H1 (cell line): ENCODE data around the gene ERO1A. TPM values are rescaled to one million over a fixed set of nuclear protein-coding genes. Genes with fewer than 3 reads are reported as not detected.

Experiments
- ATF3 ChIP-seq: IDR thresholded peaks from 2 replicates; pipeline ENCODE4 v1.6.1; 2011; ENCODE audit warnings: low read depth, mild to moderate bottlenecking, low read length; ENCODE audit not compliant: insufficient read depth
- CBX5 ChIP-seq: fragments of 300-800, 300-1000 bp; sonication (generic); IDR thresholded peaks from 2 replicates; pipeline ENCODE4 v1.7.1; 2016; ENCODE audit warnings: antibody characterized with exemption, low read length, low read depth
- CEBPB ChIP-seq: IDR thresholded peaks from 2 replicates; pipeline ENCODE4 v1.6.1; 2012; ENCODE audit warnings: low read depth, low read length
- CREB1 ChIP-seq: IDR thresholded peaks from 2 replicates; pipeline ENCODE4 v1.6.1; 2012; ENCODE audit warnings: inconsistent platforms
- CTCF ChIP-seq, 3 experiments: IDR thresholded peaks; 1 replicate in 2 of 3; 2 replicates in 1 of 3; pipeline versions ENCODE4 v1.5.1 to v1.6.1; 2011; ENCODE audit warnings: low read length in 3 of 3, mild to moderate bottlenecking in 3 of 3, inconsistent platforms in 2 of 3, low read depth in 1 of 3, moderate library complexity in 1 of 3; ENCODE audit not compliant: insufficient read depth in 1 of 3; ENCODE audit errors: control extremely low read depth in 1 of 3
- E2F6 ChIP-seq: IDR thresholded peaks from 2 replicates; pipeline ENCODE4 v1.6.1; 2012; ENCODE audit warnings: inconsistent platforms
- EGR1 ChIP-seq: IDR thresholded peaks from 2 replicates; pipeline ENCODE4 v1.6.1; 2011; ENCODE audit warnings: low read depth, low read length, borderline replicate concordance
- FOSL1 ChIP-seq: IDR thresholded peaks from 2 replicates; pipeline ENCODE4 v1.6.1; 2011; ENCODE audit warnings: mild to moderate bottlenecking, low read depth, low read length, moderate library complexity; ENCODE audit not compliant: insufficient read depth
- GABPA ChIP-seq: IDR thresholded peaks from 2 replicates; pipeline ENCODE4 v1.6.1; 2011; ENCODE audit warnings: mild to moderate bottlenecking, low read length, moderate library complexity, borderline replicate concordance; ENCODE audit not compliant: insufficient read depth
- GTF2F1 ChIP-seq: IDR thresholded peaks from 2 replicates; pipeline ENCODE4 v1.6.1; 2012; ENCODE audit warnings: low read depth, low read length, improper control_type of control experiment, borderline replicate concordance
- KDM4A ChIP-seq: IDR thresholded peaks from one replicate; pipeline ENCODE4 v1.7.1; 2012; ENCODE audit warnings: low read depth, mild to moderate bottlenecking, moderate library complexity, low read length, inconsistent platforms; ENCODE audit not compliant: severe bottlenecking
- POLR2A ChIP-seq, 2 experiments: IDR thresholded peaks; 1 replicate in 1 of 2; 2 replicates in 1 of 2; pipeline ENCODE4 v1.6.1; 2011; ENCODE audit warnings: low read depth in 2 of 2, low read length in 2 of 2, mild to moderate bottlenecking in 2 of 2; ENCODE audit errors: control extremely low read depth in 1 of 2
- POU5F1 ChIP-seq: IDR thresholded peaks from 2 replicates; pipeline ENCODE4 v1.6.1; 2011; ENCODE audit warnings: low read depth, mild to moderate bottlenecking, low read length, moderate library complexity
- RBBP5 ChIP-seq: IDR thresholded peaks from 2 replicates; pipeline ENCODE4 v1.7.1; 2012; ENCODE audit warnings: low read depth, mild to moderate bottlenecking, inconsistent platforms, low read length, moderate library complexity, borderline replicate concordance
- RFX5 ChIP-seq: IDR thresholded peaks from 2 replicates; pipeline ENCODE4 v1.6.1; 2011; ENCODE audit warnings: low read depth, low read length, improper control_type of control experiment, borderline replicate concordance
- SIRT6 ChIP-seq: IDR thresholded peaks from one replicate; pipeline ENCODE4 v1.7.1; 2012; ENCODE audit warnings: low read length, inconsistent platforms
- SRF ChIP-seq: IDR thresholded peaks from 2 replicates; pipeline ENCODE4 v1.6.1; 2011; ENCODE audit warnings: mild to moderate bottlenecking, low read depth, low read length, moderate library complexity
- TBP ChIP-seq: IDR thresholded peaks from 2 replicates; pipeline ENCODE4 v1.6.1; 2011; ENCODE audit warnings: low read depth, low read length, improper control_type of control experiment
- USF2 ChIP-seq: IDR thresholded peaks from 2 replicates; pipeline ENCODE4 v1.6.1; 2011; ENCODE audit warnings: low read length, improper control_type of control experiment
- YY1 ChIP-seq: IDR thresholded peaks from 2 replicates; pipeline ENCODE4 v1.6.1; 2011; ENCODE audit warnings: low read depth, mild to moderate bottlenecking, low read length
- polyA plus RNA-seq, 7 experiments: library from polyadenylated mRNA; depleted of rRNA in 3 of 7; stranded (reverse) in 5 of 7; unstranded in 2 of 7; fragments of >200 nt in 5 of 7; fragments of 200-250 nt in 2 of 7; gene quantifications; 1 replicate in 5 of 7; 2 replicates in 1 of 7; 4 replicates in 1 of 7; pipeline versions ENCODE4 v1.2.1 to v1.2.3, GENCODE V29; 2011 to 2013; ENCODE audit warnings: missing spikeins in 2 of 7, mixed read lengths in 2 of 7
- total RNA-seq: library from RNA; stranded (reverse); fragmentation: NEBNext Ultra II Directional; extraction: Animal tissue kit (Norgen Biotek cat#: 25700); gene quantifications from 2 replicates; pipeline ENCODE4 v1.2.1, GENCODE V29; 2021

Gene ERO1A
- total and polyA plus RNA-seq, 2 of the 8 experiments (the other 6 are each of a cell fraction or from before 2014, with no cell fraction given) = 15.7 to 42.0 TPM

GRCh38 chr14:52729925-52730708, 34.8 kb upstream of the ERO1A start, which contains the start of gene STYX (continued):
- no peak for TF ChIP-seq USF2
- peak; percentile 79 for TF ChIP-seq YY1
- TF ChIP-seq RFX5 = no peak
- no peak; the same call in 1 of the 2 replicates for TF ChIP-seq EGR1
- TF ChIP-seq RBBP5 = peak; percentile 95
- TF ChIP-seq GABPA = no peak
- TF ChIP-seq E2F6 = no peak
- peak; percentile 77; the same call in 1 of the 2 replicates for TF ChIP-seq TBP
- TF ChIP-seq CBX5 = no peak
- TF ChIP-seq GTF2F1 = no peak
- TF ChIP-seq CEBPB = no peak
- TF ChIP-seq SRF = no peak
- TF ChIP-seq POLR2A (IDR thresholded peaks at IDR 0.05; ENCODE audit: control extremely low read depth in 1 of 2, low read depth in 2 of 2, low read length in 2 of 2) = peak; percentile 91 to 94
- no peak for TF ChIP-seq ATF3
- no peak for TF ChIP-seq POU5F1
- TF ChIP-seq FOSL1 = no peak
- TF ChIP-seq CREB1 = peak; percentile 69
- TF ChIP-seq CTCF (IDR thresholded peaks at IDR 0.05; ENCODE audit: control extremely low read depth in 1 of 3, insufficient read depth in 1 of 3, low read depth in 1 of 3, low read length in 3 of 3) = peak in 1 of 3 experiments; percentile 2; a peak in 1 of 4 replicates
- TF ChIP-seq KDM4A = peak; percentile 89
- no peak for TF ChIP-seq SIRT6
